Measurements from ENCODE around the gene CDH26.
"Not testable (repeated sequence)": the region's sequence is repeated elsewhere in the genome, so short reads cannot be mapped to it uniquely, and the experiment has no call there.

CDH26 gene

GRCh38 chr20:59948828-59949720 lies 9.1 kb upstream of the CDH26 start:
- Histone ChIP-seq H2BK120ac (ENCODE audit: low read depth, low read length) (no peak overlapping the region), H3K27ac (ENCODE audit: low read depth, low read length) (no peak overlapping the region), H3K79me1 (ENCODE audit: low read length) (no peaks in the 10 kb centered on the region), H3K23ac (ENCODE audit: low read length) (no peak overlapping the region), H3K27me3 (ENCODE audit: insufficient read depth, low read length, poor library complexity) (no peaks in the 10 kb centered on the region), H2BK5ac (ENCODE audit: low read length) (no peak overlapping the region), H3K4ac (ENCODE audit: low read depth, low read length) (no peak overlapping the region), H3K4me1 (ENCODE audit: control insufficient read depth, low read depth, low read length) (no peaks in the 10 kb centered on the region), H3K9ac (ENCODE audit: low read length) (no peak overlapping the region), H3K4me3 (ENCODE audit: low read length) (no peak overlapping the region), H3K4me2 (ENCODE audit: low read length) (no peak overlapping the region), H2BK15ac (replicated peaks; ENCODE audit: low read depth) (no peak overlapping the region), H3K79me2 (ENCODE audit: control insufficient read depth, insufficient read depth, low read length) (no peaks in the 10 kb centered on the region), H4K5ac (ENCODE audit: low read length) (no peak overlapping the region), H2AK5ac (ENCODE audit: low read length) (no peak overlapping the region), H3K18ac (ENCODE audit: low read length) (no peak overlapping the region), H4K8ac (ENCODE audit: low read depth, low read length) (no peak overlapping the region), H3K36me3 (ENCODE audit: control insufficient read depth, insufficient read depth, low read length) (no peaks in the 10 kb centered on the region), H3K56ac (ENCODE audit: low read length) (no peak overlapping the region)
- peak; percentile 56 for DNase-seq
- no CpG with 5 or more reads among the region's 7 CpGs for WGBS (ENCODE audit: extremely low coverage, insufficient coverage, low lambda C conversion rate)

- Histone ChIP-seq H3K36me3 (ENCODE audit: control insufficient read depth, insufficient read depth, low read length) (no peaks in the 10 kb centered on the region), H3K4ac (ENCODE audit: low read depth, low read length) (no peak overlapping the region), H4K8ac (ENCODE audit: low read depth, low read length) (no peak overlapping the region), H2BK15ac (replicated peaks; ENCODE audit: low read depth) (no peak overlapping the region), H3K27me3 (ENCODE audit: insufficient read depth, low read length, poor library complexity) (no peaks in the 10 kb centered on the region), H3K9ac (ENCODE audit: low read length) (no peak overlapping the region), H3K56ac (ENCODE audit: low read length) (no peak overlapping the region), H2BK5ac (ENCODE audit: low read length) (no peak overlapping the region), H2BK120ac (ENCODE audit: low read depth, low read length) (no peak overlapping the region), H3K79me2 (ENCODE audit: control insufficient read depth, insufficient read depth, low read length) (no peaks in the 10 kb centered on the region), H3K79me1 (ENCODE audit: low read length) (no peaks in the 10 kb centered on the region), H3K27ac (ENCODE audit: low read depth, low read length) (no peak overlapping the region), H4K5ac (ENCODE audit: low read length) (no peak overlapping the region), H3K4me1 (ENCODE audit: control insufficient read depth, low read depth, low read length) (no peaks in the 10 kb centered on the region), H3K18ac (ENCODE audit: low read length) (no peak overlapping the region), H3K23ac (ENCODE audit: low read length) (no peak overlapping the region), H2AK5ac (ENCODE audit: low read length) (no peak overlapping the region), H3K4me3 (ENCODE audit: low read length) (no peak overlapping the region), H3K4me2 (ENCODE audit: low read length) (no peak overlapping the region)
- no peak for DNase-seq
- no CpG with 5 or more reads among the region's 6 CpGs for WGBS (ENCODE audit: extremely low coverage, insufficient coverage, low lambda C conversion rate)
Observed at GRCh38 chr20:59949911-59950310, 8.3 kb upstream of the CDH26 start.

- Histone ChIP-seq H3K4me1 (ENCODE audit: control insufficient read depth, low read depth, low read length) (no peaks in the 10 kb centered on the region), H3K18ac (ENCODE audit: low read length) (no peak overlapping the region), H2AK5ac (ENCODE audit: low read length) (no peak overlapping the region), H3K56ac (ENCODE audit: low read length) (no peak overlapping the region), H2BK5ac (ENCODE audit: low read length) (no peak overlapping the region), H3K23ac (ENCODE audit: low read length) (no peak overlapping the region), H3K36me3 (ENCODE audit: control insufficient read depth, insufficient read depth, low read length) (no peaks in the 10 kb centered on the region), H2BK15ac (replicated peaks; ENCODE audit: low read depth) (no peak overlapping the region), H4K8ac (ENCODE audit: low read depth, low read length) (no peak overlapping the region), H3K9ac (ENCODE audit: low read length) (no peak overlapping the region), H3K4me3 (ENCODE audit: low read length) (no peak overlapping the region), H3K27ac (ENCODE audit: low read depth, low read length) (no peak overlapping the region), H4K5ac (ENCODE audit: low read length) (no peak overlapping the region), H3K79me2 (ENCODE audit: control insufficient read depth, insufficient read depth, low read length) (no peaks in the 10 kb centered on the region), H3K4me2 (ENCODE audit: low read length) (no peak overlapping the region), H3K4ac (ENCODE audit: low read depth, low read length) (no peak overlapping the region), H2BK120ac (ENCODE audit: low read depth, low read length) (no peak overlapping the region), H3K79me1 (ENCODE audit: low read length) (no peaks in the 10 kb centered on the region), H3K27me3 (ENCODE audit: insufficient read depth, low read length, poor library complexity) (no peaks in the 10 kb centered on the region)
- WGBS (ENCODE audit: extremely low coverage, insufficient coverage, low lambda C conversion rate) = no CpG with 5 or more reads among the region's 4 CpGs
- DNase-seq = no peak
Observed at GRCh38 chr20:59954718-59955117, 3.5 kb upstream of the CDH26 start.

DNA sequence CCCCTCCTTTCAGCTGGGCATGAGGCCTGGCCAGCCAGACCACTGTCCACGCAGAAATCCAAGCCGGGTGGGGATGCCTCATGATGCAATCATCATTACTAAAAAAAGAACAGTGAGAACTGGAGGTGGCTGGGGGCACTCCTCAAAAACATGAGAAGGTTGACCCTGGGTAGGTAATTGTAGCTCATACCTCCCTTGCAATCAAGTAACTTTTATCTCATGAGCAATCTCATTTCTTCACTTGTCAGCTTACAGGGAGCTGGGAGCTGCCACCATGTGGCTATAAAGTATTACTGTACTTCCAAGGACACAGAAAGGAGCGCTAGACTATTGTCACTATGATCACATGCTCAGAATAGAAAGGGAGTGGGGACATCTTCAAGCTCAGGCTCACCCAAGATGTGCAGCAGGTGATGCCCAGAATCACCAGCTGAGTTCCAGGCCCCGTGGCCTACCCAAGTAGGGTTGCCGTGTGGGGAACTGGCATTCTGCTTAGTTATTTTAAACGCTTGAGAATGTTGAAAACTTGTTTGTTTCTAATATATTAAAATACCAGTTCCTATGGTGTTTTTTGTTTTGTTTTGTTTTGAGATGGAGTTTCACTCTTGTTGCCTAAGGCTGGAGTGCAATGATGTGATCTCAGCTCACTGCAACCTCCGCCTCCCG lies 3.0 kb upstream of the CDH26 start:
- H3K36me3 ChIP-seq (ENCODE audit: control insufficient read depth, insufficient read depth, low read length) = no peaks in the 10 kb centered on the region
- no peak overlapping the region for H3K4ac ChIP-seq (ENCODE audit: low read depth, low read length)
- H3K18ac ChIP-seq (ENCODE audit: low read length) = no peak overlapping the region
- H3K4me2 ChIP-seq (ENCODE audit: low read length) = no peak overlapping the region
- no peak overlapping the region for H3K4me3 ChIP-seq (ENCODE audit: low read length)
- no peaks in the 10 kb centered on the region for H3K27me3 ChIP-seq (ENCODE audit: insufficient read depth, low read length, poor library complexity)
- H4K8ac ChIP-seq (ENCODE audit: low read depth, low read length) = no peak overlapping the region
- no peak overlapping the region for H2BK15ac ChIP-seq (replicated peaks; ENCODE audit: low read depth)
- H2BK5ac ChIP-seq (ENCODE audit: low read length) = no peak overlapping the region
- H3K56ac ChIP-seq (ENCODE audit: low read length) = no peak overlapping the region
- H4K5ac ChIP-seq (ENCODE audit: low read length) = no peak overlapping the region
- H3K23ac ChIP-seq (ENCODE audit: low read length) = no peak overlapping the region
- no CpG with 5 or more reads among the region's 8 CpGs for WGBS (ENCODE audit: extremely low coverage, insufficient coverage, low lambda C conversion rate)
- no peak overlapping the region for H2AK5ac ChIP-seq (ENCODE audit: low read length)
- no peak overlapping the region for H3K27ac ChIP-seq (ENCODE audit: low read depth, low read length)
- no peak overlapping the region for H3K9ac ChIP-seq (ENCODE audit: low read length)
- H3K79me1 ChIP-seq (ENCODE audit: low read length) = no peaks in the 10 kb centered on the region
- peak; percentile 70 for DNase-seq
- H2BK120ac ChIP-seq (ENCODE audit: low read depth, low read length) = no peak overlapping the region
- H3K79me2 ChIP-seq (ENCODE audit: control insufficient read depth, insufficient read depth, low read length) = no peaks in the 10 kb centered on the region
- no peaks in the 10 kb centered on the region for H3K4me1 ChIP-seq (ENCODE audit: control insufficient read depth, low read depth, low read length)

DNA sequence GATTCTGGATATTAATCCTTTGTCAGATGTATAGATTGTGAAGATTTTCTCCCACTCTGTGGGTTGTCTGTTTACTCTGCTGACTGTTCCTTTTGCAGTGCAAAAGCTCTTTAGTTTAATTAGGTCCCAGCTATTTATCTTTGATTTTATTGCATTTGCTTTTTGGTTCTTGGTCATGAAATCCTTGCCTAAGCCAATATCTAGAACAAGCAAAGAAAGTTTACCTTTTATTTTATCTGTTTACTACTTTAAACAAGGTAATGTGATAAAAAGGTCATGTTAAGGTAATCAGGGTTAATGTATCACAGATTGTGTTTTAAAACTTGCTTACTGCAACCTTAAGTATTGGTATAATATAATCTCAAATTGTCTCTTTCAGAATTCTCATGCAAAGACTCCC lies 655 bp upstream of the CDH26 start:
- not testable (repeated sequence) for DNase-seq; H3K27me3 ChIP-seq (ENCODE audit: insufficient read depth, low read length, poor library complexity); H2BK15ac ChIP-seq (replicated peaks; ENCODE audit: low read depth); H3K4me1 ChIP-seq (ENCODE audit: control insufficient read depth, low read depth, low read length); H3K27ac ChIP-seq (ENCODE audit: low read depth, low read length); H4K8ac ChIP-seq (ENCODE audit: low read depth, low read length); H2BK5ac ChIP-seq (ENCODE audit: low read length); H3K4me3 ChIP-seq (ENCODE audit: low read length); H3K4ac ChIP-seq (ENCODE audit: low read depth, low read length); H3K4me2 ChIP-seq (ENCODE audit: low read length); H2AK5ac ChIP-seq (ENCODE audit: low read length); H3K79me1 ChIP-seq (ENCODE audit: low read length); H3K79me2 ChIP-seq (ENCODE audit: control insufficient read depth, insufficient read depth, low read length); H3K9ac ChIP-seq (ENCODE audit: low read length); H3K56ac ChIP-seq (ENCODE audit: low read length); H3K18ac ChIP-seq (ENCODE audit: low read length); H3K36me3 ChIP-seq (ENCODE audit: control insufficient read depth, insufficient read depth, low read length); H3K23ac ChIP-seq (ENCODE audit: low read length); H4K5ac ChIP-seq (ENCODE audit: low read length); H2BK120ac ChIP-seq (ENCODE audit: low read depth, low read length)

Measured in mesendoderm (in vitro differentiated cells).